ENCODE data around the gene ST6GALNAC2. TPM values are rescaled to one million over a fixed set of nuclear protein-coding genes. Genes with fewer than 3 reads are reported as not detected.

The ST6GALNAC2 gene
- total RNA-seq, 1 donor = 0.63 TPM

GRCh38 chr17:76545918-76546555, 39.6 kb downstream of the ST6GALNAC2 start:
- DNase-seq (ENCODE audit: low read depth) = no peak
- TF ChIP-seq, protein P1, sequence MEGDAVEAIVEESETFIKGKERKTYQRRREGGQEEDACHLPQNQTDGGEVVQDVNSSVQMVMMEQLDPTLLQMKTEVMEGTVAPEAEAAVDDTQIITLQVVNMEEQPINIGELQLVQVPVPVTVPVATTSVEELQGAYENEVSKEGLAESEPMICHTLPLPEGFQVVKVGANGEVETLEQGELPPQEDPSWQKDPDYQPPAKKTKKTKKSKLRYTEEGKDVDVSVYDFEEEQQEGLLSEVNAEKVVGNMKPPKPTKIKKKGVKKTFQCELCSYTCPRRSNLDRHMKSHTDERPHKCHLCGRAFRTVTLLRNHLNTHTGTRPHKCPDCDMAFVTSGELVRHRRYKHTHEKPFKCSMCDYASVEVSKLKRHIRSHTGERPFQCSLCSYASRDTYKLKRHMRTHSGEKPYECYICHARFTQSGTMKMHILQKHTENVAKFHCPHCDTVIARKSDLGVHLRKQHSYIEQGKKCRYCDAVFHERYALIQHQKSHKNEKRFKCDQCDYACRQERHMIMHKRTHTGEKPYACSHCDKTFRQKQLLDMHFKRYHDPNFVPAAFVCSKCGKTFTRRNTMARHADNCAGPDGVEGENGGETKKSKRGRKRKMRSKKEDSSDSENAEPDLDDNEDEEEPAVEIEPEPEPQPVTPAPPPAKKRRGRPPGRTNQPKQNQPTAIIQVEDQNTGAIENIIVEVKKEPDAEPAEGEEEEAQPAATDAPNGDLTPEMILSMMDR (IDR thresholded peaks at IDR 0.05; ENCODE audit: insufficient read depth, low read length) = no peak
- H3K4me3 ChIP-seq (ENCODE audit: low read depth, low read length) = no peak overlapping the region

DNA sequence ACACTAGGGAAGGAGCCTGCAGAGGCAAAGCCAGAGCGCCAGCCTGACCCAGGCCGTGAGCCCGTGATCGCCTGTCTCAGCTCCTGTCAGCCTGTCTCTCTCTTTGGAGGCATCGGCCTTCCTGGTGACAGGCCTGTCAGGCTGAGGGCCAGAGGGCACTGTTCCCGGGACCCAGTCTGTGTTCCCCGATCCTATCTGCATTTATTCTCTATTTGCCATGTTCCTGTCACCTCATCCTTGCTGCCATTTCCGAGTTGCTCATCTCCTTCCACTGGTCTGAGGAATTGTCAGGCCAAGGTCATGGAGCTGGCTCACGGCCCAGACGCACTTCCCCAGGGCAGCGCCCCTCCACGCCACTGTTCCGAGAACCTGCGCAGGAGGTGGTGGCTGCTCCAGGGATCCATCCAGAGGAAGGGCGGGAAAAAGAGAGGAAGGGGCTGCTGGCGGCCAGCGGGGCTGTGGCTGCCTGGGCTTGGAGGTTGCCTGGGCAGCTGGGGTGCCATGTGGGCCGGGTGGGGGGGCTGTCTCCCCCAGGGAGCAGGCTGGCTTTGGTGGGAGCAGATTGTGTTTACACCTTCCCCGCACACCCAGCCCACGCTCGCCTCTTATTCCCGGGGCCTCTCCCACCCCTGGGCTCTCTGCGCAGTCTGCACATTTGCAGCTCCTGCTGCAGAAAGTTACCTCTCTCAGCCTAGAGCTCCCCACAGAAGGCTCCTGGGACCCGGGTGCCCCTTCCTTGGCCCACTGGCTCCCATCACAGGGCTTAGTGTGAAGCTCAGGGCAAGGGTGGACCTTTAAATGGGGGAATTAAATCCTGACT, 40.9 kb downstream of the ST6GALNAC2 start:
- H3K4me3 ChIP-seq (ENCODE audit: low read depth, low read length) = no peak overlapping the region
- DNase-seq (ENCODE audit: low read depth) = no peak
- TF ChIP-seq, protein P1 (IDR thresholded peaks at IDR 0.05; ENCODE audit: insufficient read depth, low read length) = no peak

DNA sequence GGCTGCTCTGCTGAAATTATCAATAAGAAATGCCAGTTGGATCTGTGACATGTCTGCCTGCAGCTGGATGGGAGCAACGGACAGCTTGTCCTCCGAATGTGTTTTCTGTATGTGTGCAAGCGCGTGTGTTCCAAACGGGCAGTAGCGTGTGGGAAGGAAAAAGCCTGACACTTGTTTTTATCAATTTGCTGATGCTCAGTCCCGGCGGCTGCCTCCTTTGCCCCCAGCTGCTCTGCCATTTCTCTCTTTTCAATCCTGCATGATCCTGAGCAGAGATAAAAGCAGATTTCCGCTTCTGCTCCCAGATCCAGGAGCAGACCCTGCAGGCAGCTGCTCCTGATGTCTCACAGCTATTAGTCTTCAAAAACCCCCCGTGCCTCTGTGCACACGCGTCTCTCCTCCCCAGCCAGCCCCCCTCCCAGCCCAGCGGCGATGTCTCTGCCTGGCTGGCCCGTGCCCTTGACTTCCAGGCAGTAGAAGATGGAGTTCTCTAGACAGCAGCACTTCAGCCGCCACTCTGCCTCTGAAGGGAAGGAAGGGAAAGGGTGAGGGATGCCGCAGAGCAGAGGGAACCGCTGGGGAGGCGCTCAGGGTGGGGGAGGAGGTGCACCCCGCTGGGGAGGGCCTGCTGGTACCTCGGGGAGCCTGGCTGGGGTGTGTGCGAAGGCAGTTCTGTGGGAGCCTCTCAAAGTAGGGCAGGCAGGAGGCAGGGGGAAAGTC, 41.7 kb downstream of the ST6GALNAC2 start:
- DNase-seq (ENCODE audit: low read depth) = no peak
- no peak overlapping the region for H3K4me3 ChIP-seq (ENCODE audit: low read depth, low read length)
- TF ChIP-seq, protein P1 (IDR thresholded peaks at IDR 0.05; ENCODE audit: insufficient read depth, low read length) = no peak

DNA sequence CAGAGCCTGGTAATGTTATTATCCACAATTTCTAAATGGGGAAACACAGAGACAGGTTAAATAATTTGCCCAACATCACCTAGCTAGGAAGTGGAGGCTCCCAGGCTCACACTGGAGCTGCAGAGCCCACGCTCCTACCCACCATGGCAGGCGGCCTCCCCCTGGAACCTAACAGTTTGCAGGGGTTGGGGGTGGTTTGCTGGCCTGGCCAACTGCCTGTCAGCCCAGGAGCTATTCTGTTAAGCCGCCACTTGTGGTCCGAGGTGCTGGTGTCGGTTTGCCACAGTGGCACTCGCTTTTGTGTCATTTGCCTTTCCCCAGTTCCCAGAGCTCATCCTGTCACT, 42.2 kb downstream of the ST6GALNAC2 start:
- TF ChIP-seq, protein P1 (IDR thresholded peaks at IDR 0.05; ENCODE audit: insufficient read depth, low read length) = no peak
- H3K4me3 ChIP-seq (ENCODE audit: low read depth, low read length) = no peak overlapping the region
- no peak for DNase-seq (ENCODE audit: low read depth)

- DNase-seq (ENCODE audit: low read depth) = no peak
- TF ChIP-seq, protein P1 (IDR thresholded peaks at IDR 0.05; ENCODE audit: insufficient read depth, low read length) = no peak
- H3K4me3 ChIP-seq (ENCODE audit: low read depth, low read length) = no peak overlapping the region
Measured at GRCh38 chr17:76542984-76543383, 42.7 kb downstream of the ST6GALNAC2 start.

- H3K4me3 ChIP-seq (ENCODE audit: low read depth, low read length) = no peak overlapping the region
- TF ChIP-seq, protein P1 (IDR thresholded peaks at IDR 0.05; ENCODE audit: insufficient read depth, low read length) = no peak
- DNase-seq (ENCODE audit: low read depth) = no peak
Measured at GRCh38 chr17:76542566-76542971, 43.1 kb downstream of the ST6GALNAC2 start.

Measured in fibroblast of the aortic adventitia (primary cell).